ENCODE results near the gene KCNQ1OT1.

- TF ChIP-seq CTCF (IDR thresholded peaks at IDR 0.05) = no peak
- no peak for TF ChIP-seq EP300 (IDR thresholded peaks at IDR 0.05)
These were observed 3.8 kb upstream of the KCNQ1OT1 start for GRCh38 chr11:2703363-2704141.
